Lower lobe of right lung (tissue), 2 donors: Measurements from ENCODE around the gene BID. TPM values are rescaled to one million over a fixed set of nuclear protein-coding genes. Genes with fewer than 3 reads are reported as not detected.

Experiments
- ATAC-seq, 2 donors: fragments of 200-7000 bp; cut with Tn5 transposase; one replicate each; pipeline ENCODE4 v1.9.1; 2020 to 2022; ENCODE audit warnings: mild to moderate bottlenecking in 2 of 2, moderate library complexity in 2 of 2
- DNase-seq: peaks from one replicate; pipeline ENCODE4 v3.0.0-alpha.2; 2020
- H3K27ac ChIP-seq: fragments of 200-600 bp; one replicate; pipeline ENCODE4 v1.8.0; 2022
- H3K27me3 ChIP-seq: fragments of 200-600 bp; one replicate; pipeline ENCODE4 v1.8.0; 2022; ENCODE audit warnings: low read depth
- H3K36me3 ChIP-seq: fragments of 200-600 bp; one replicate; pipeline ENCODE4 v1.8.0; 2022; ENCODE audit warnings: mild to moderate bottlenecking
- H3K4me1 ChIP-seq: fragments of 200-600 bp; one replicate; pipeline ENCODE4 v1.8.0; 2022
- H3K4me3 ChIP-seq: fragments of 200-600 bp; one replicate; pipeline ENCODE4 v1.8.0; 2022; ENCODE audit warnings: mild to moderate bottlenecking
- H3K9me3 ChIP-seq: fragments of 200-600 bp; one replicate; pipeline ENCODE4 v1.8.0; 2022
- intact Hi-C: fragments of 100-400 bp; cut with DNase I; formaldehyde crosslinking; loops from one replicate; pipeline ENCODE4 v1.11.0; 2022
- microRNA-seq: library from miRNA; unstranded; fragments of <30 nt; microRNA quantifications from one replicate; pipeline ENCODE4 v1.2.0, GENCODE V29; 2020; ENCODE audit warnings: borderline number of aligned reads
- total RNA-seq: library from RNA; stranded (reverse); fragmentation: NEBNext Ultra II Directional; extraction: Animal tissue kit (Norgen Biotek cat#: 25700); gene quantifications from one replicate; pipeline ENCODE4 v1.2.1, GENCODE V29; 2021
- TF ChIP-seq, protein P1 (sequence below): fragments of 200-600 bp; IDR thresholded peaks from one replicate; pipeline ENCODE4 v1.8.0; 2022; ENCODE audit warnings: antibody characterized with exemption, mild to moderate bottlenecking
- donor health status: DM: no; HTN: yes; CAD: no; lungs with severe emphysema.

Gene BID
- total RNA-seq, 1 donor from 2014 or later: 34.3 TPM

DNA sequence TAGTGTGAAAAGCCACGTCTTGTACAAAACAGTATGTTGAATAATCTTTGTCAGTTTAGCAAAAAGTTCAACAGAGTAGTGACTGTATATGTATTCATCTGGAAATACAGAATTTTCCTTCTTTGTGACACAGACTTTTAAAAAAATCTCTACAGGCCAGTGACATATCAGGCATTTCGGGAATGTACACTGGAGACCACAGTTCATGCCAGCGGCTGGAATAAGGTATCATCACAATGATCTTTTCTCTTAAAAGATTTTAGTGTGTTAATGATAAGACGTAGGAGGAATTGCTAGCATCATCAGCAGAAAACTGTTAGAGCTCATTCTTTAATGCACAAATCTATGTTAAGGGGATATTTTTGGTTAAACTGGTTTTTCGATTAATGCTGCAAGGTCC lies 78.3 kb downstream of the BID start:
- Histone ChIP-seq H3K27ac (no peak overlapping the region), H3K27me3 (no peaks in the 10 kb centered on the region), H3K9me3 (no peaks in the 10 kb centered on the region), H3K4me1 (no peaks in the 10 kb centered on the region), H3K4me3 (no peak overlapping the region), H3K36me3 (peaks cover 34% of the 10 kb centered on the region)
- TF ChIP-seq, protein P1, sequence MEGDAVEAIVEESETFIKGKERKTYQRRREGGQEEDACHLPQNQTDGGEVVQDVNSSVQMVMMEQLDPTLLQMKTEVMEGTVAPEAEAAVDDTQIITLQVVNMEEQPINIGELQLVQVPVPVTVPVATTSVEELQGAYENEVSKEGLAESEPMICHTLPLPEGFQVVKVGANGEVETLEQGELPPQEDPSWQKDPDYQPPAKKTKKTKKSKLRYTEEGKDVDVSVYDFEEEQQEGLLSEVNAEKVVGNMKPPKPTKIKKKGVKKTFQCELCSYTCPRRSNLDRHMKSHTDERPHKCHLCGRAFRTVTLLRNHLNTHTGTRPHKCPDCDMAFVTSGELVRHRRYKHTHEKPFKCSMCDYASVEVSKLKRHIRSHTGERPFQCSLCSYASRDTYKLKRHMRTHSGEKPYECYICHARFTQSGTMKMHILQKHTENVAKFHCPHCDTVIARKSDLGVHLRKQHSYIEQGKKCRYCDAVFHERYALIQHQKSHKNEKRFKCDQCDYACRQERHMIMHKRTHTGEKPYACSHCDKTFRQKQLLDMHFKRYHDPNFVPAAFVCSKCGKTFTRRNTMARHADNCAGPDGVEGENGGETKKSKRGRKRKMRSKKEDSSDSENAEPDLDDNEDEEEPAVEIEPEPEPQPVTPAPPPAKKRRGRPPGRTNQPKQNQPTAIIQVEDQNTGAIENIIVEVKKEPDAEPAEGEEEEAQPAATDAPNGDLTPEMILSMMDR: no peak
- intact Hi-C loops: no loop called here
- no peak for ATAC-seq
- DNase-seq: no peak

DNA sequence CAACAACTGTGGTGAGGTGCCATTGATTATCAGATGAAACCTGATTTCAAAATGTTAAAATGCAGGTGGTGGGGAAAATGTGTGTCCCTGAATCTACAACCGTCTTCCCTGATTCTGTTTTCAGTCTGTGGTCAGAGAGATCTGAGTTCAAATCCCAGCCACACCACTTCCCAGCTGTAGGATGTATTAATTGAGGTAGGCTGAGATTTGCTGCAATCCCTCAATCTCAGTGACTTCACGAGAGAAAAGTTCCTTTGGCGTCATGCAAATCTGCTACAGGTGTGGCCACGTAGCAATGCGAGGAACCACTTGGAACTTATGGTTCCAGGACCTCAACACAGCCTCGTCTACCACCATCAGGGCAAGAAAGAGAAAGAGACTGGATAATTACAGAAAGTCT lies 79.5 kb downstream of the BID start:
- Histone ChIP-seq H3K36me3 (peaks cover 45% of the 10 kb centered on the region), H3K4me1 (no peaks in the 10 kb centered on the region), H3K27me3 (no peaks in the 10 kb centered on the region), H3K4me3 (no peak overlapping the region), H3K27ac (no peak overlapping the region), H3K9me3 (no peaks in the 10 kb centered on the region)
- DNase-seq: no peak
- ATAC-seq: no peak
- TF ChIP-seq, protein P1: no peak
- intact Hi-C loops: no loop called here

DNA sequence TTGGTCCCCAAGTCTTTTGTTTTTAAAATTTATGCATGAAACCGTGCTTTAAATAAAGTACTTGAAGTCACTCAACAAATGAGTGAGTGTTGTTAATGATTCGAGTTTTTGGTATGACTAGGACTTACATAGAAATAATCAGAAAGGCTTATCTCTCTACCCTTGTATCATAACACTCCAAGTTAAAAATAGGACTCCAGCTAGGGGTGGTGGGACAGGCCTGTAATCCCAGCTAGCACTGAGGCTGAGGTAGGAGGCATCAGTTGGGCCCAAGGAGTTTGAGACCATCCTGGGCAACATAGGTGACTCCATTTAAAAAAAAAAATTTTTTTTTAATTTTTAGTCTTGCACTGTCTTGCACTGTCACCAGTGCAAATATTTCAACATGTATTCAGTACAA lies 80.1 kb downstream of the BID start:
- no peak overlapping the region for H3K27ac ChIP-seq
- no peaks in the 10 kb centered on the region for H3K27me3 ChIP-seq
- intact Hi-C loops: no loop called here
- TF ChIP-seq, protein P1: no peak
- ATAC-seq (no peak), DNase-seq (no peak)
- no peaks in the 10 kb centered on the region for H3K4me1 ChIP-seq
- H3K36me3 ChIP-seq: peaks cover 51% of the 10 kb centered on the region
- H3K9me3 ChIP-seq: no peaks in the 10 kb centered on the region
- no peak overlapping the region for H3K4me3 ChIP-seq

DNA sequence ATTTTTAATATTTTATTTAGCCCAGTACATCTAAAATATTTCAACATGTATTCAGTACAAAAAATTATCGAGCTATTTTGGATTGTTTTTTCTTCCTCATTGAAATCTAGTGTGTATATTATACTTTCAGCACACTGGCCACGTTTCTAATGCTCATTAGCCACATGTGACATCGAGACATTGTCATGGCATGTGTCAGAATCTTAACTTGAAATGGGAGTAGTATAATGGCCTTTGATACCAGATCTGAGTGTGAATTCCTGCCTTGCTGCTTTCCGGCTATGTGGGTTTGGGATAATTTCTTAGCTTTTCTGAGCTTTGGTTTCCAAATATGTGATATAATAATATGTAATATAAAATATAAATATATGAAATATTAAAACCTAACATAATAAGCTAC lies 81.4 kb downstream of the BID start:
- Histone ChIP-seq H3K27ac (no peak overlapping the region), H3K4me1 (no peaks in the 10 kb centered on the region), H3K36me3 (peaks cover 55% of the 10 kb centered on the region), H3K4me3 (no peak overlapping the region), H3K27me3 (no peaks in the 10 kb centered on the region), H3K9me3 (no peaks in the 10 kb centered on the region)
- TF ChIP-seq, protein P1: no peak
- ATAC-seq: no peak
- intact Hi-C loops: no loop called here
- no peak for DNase-seq

DNA sequence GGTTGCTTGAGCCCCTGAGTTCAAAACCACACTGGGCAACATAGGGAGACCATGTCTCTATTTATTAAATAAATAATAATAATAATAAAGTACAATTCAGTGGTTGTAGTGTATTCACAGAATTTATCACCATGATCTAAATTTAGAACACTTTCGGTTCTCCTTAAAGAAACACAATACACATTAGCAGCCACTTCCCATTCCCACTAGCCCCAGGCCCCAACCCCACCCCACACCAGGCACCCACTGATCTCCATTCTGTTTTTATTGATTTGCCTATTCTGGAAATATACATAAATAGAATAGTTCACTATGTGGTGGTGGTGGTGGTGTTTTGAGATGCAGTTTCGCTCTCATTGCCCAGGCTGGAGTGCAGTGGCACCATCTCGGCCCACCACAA lies 90.0 kb downstream of the BID start:
- TF ChIP-seq, protein P1: no peak
- Histone ChIP-seq H3K27me3 (no peaks in the 10 kb centered on the region), H3K27ac (no peak overlapping the region), H3K36me3 (peaks cover 38% of the 10 kb centered on the region), H3K9me3 (no peaks in the 10 kb centered on the region), H3K4me1 (no peaks in the 10 kb centered on the region), H3K4me3 (no peak overlapping the region)
- ATAC-seq: no peak
- no peak for DNase-seq
- intact Hi-C loops: no loop called here

Small RNAs within 50 kb of the gene (microRNA-seq; reads per million reads assigned to microRNA genes)
- gene MIR3198-1: not detected

Other genes with a start within 250 kb of the BID start
- gene SLC25A18, start 211.0 kb downstream of the BID start, total RNA-seq: 0.50 TPM
- gene ATP6V1E1, start 145.7 kb downstream of the BID start, total RNA-seq: 133 TPM
- gene BCL2L13, start 135.7 kb downstream of the BID start, total RNA-seq: 41.2 TPM